ENCODE data around the gene KSR2. TPM values are rescaled to one million over a fixed set of nuclear protein-coding genes. Genes with fewer than 3 reads are reported as not detected.

The KSR2 gene
- total RNA-seq, 2 donors from 2014 or later, result 0.66 to 1.0 TPM

DNA sequence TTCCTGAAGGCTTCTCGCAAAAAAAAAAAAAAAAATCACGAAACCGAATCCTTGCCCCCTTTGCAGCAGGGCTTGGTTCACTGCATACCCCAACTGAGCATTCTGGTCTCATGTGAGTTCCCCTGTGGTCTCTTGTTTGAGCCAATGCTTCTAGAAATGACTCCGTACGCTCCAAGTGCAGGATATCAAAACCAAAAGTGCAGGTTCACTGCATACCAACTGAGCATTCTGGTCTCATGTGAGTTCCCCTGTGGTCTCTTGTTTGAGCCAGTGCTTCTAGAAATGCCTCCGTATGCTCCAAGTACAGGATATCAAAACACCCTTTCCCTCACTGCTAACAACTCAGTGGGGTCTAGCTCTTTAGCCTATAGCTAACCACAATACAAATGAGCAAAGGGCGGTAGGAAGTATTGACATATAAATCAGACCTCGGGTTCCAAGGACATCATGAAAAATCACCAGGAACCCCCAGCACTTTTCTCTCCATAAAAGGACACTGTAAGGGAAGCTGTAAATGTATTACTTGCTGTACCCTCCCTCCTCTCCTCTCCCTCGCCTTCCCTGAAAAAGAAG lies 401.1 kb downstream of the KSR2 start:
- WGBS, 2 donors, result 79 to 80% methylated on average over 9 of the region's 9 CpGs
- intact Hi-C loops (cut with DNase I), result no loop called here
- Histone ChIP-seq H3K27me3 (no peaks in the 10 kb centered on the region), H3K27ac (no peak overlapping the region), H3K4me1 (no peaks in the 10 kb centered on the region), H3K36me3 (replicated peaks in 1 of 2; ENCODE audit: insufficient read depth in 1 of 2, low read depth in 2 of 2) (no peaks in the 10 kb centered on the region), H3K4me3 (no peak overlapping the region), H3K9me3 (no peaks in the 10 kb centered on the region)
- ATAC-seq (no peak), DNase-seq (no peak)
- no peak for TF ChIP-seq POLR2A (IDR thresholded peaks at IDR 0.05)
- TF ChIP-seq, protein P1, sequence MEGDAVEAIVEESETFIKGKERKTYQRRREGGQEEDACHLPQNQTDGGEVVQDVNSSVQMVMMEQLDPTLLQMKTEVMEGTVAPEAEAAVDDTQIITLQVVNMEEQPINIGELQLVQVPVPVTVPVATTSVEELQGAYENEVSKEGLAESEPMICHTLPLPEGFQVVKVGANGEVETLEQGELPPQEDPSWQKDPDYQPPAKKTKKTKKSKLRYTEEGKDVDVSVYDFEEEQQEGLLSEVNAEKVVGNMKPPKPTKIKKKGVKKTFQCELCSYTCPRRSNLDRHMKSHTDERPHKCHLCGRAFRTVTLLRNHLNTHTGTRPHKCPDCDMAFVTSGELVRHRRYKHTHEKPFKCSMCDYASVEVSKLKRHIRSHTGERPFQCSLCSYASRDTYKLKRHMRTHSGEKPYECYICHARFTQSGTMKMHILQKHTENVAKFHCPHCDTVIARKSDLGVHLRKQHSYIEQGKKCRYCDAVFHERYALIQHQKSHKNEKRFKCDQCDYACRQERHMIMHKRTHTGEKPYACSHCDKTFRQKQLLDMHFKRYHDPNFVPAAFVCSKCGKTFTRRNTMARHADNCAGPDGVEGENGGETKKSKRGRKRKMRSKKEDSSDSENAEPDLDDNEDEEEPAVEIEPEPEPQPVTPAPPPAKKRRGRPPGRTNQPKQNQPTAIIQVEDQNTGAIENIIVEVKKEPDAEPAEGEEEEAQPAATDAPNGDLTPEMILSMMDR (IDR thresholded peaks at IDR 0.05), result no peak

DNA sequence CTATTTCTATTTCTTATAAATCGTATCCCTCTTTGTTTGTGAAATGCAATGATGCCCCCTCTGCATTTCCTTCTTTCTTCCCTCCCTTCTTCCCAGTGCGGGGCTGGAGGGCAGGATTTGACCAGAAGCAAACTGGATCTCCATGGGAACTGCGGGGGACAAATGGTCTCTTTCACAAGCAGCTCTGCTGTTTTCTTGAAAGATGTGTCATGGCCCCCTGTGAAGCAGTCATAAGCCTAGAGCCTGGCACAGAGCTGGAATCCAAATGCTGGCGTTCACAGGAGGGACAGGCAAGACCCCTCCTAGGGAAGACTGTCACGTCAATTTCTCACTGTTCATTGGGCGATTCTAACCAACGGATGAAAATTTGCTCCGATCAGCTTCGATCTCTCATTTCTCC lies 403.9 kb downstream of the KSR2 start:
- 76 to 83% methylated on average over 9 of the region's 9 CpGs for WGBS, 2 donors
- H3K27ac ChIP-seq, result no peak overlapping the region
- no peaks in the 10 kb centered on the region for H3K4me1 ChIP-seq
- no peaks in the 10 kb centered on the region for H3K27me3 ChIP-seq
- no peaks in the 10 kb centered on the region for H3K9me3 ChIP-seq
- H3K4me3 ChIP-seq, result no peak overlapping the region
- ATAC-seq (no peak), DNase-seq (no peak)
- no peaks in the 10 kb centered on the region for H3K36me3 ChIP-seq (replicated peaks in 1 of 2; ENCODE audit: insufficient read depth in 1 of 2, low read depth in 2 of 2)
- intact Hi-C loops (cut with DNase I), result no loop called here
- TF ChIP-seq POLR2A (IDR thresholded peaks at IDR 0.05), result no peak
- TF ChIP-seq, protein P1 (IDR thresholded peaks at IDR 0.05), result no peak

GRCh38 chr12:117563706-117564105 lies 405.1 kb downstream of the KSR2 start:
- no peaks in the 10 kb centered on the region for H3K27me3 ChIP-seq
- no peak overlapping the region for H3K4me3 ChIP-seq
- no peak for ATAC-seq
- no peak for DNase-seq
- no peaks in the 10 kb centered on the region for H3K9me3 ChIP-seq
- intact Hi-C loops (cut with DNase I), result no loop called here
- no peak for TF ChIP-seq POLR2A (IDR thresholded peaks at IDR 0.05)
- TF ChIP-seq, protein P1 (IDR thresholded peaks at IDR 0.05), result no peak
- no peaks in the 10 kb centered on the region for H3K36me3 ChIP-seq (replicated peaks in 1 of 2; ENCODE audit: insufficient read depth in 1 of 2, low read depth in 2 of 2)
- 61 to 76% methylated on average over 2 of the region's 2 CpGs for WGBS, 2 donors
- no peaks in the 10 kb centered on the region for H3K4me1 ChIP-seq
- H3K27ac ChIP-seq, result no peak overlapping the region

GRCh38 chr12:117563007-117563406 lies 405.8 kb downstream of the KSR2 start:
- Histone ChIP-seq H3K27me3 (no peaks in the 10 kb centered on the region), H3K36me3 (replicated peaks in 1 of 2; ENCODE audit: insufficient read depth in 1 of 2, low read depth in 2 of 2) (no peaks in the 10 kb centered on the region), H3K27ac (no peak overlapping the region), H3K4me1 (no peaks in the 10 kb centered on the region), H3K9me3 (no peaks in the 10 kb centered on the region), H3K4me3 (no peak overlapping the region)
- no peak for ATAC-seq
- TF ChIP-seq, protein P1 (IDR thresholded peaks at IDR 0.05), result no peak
- TF ChIP-seq POLR2A (IDR thresholded peaks at IDR 0.05), result no peak
- no peak for DNase-seq
- intact Hi-C loops (cut with DNase I), result no loop called here
- WGBS, 2 donors, result 73 to 80% methylated on average over 5 of the region's 5 CpGs

- no peak overlapping the region for H3K27ac ChIP-seq
- no peaks in the 10 kb centered on the region for H3K27me3 ChIP-seq
- H3K36me3 ChIP-seq (replicated peaks in 1 of 2; ENCODE audit: insufficient read depth in 1 of 2, low read depth in 2 of 2), result no peaks in the 10 kb centered on the region
- ATAC-seq, result no peak
- H3K4me1 ChIP-seq, result no peaks in the 10 kb centered on the region
- TF ChIP-seq, protein P1 (IDR thresholded peaks at IDR 0.05), result no peak
- WGBS, 2 donors, result 82 to 91% methylated on average over 2 of the region's 2 CpGs
- intact Hi-C loops (cut with DNase I), result no loop called here
- no peaks in the 10 kb centered on the region for H3K9me3 ChIP-seq
- DNase-seq, result no peak
- no peak overlapping the region for H3K4me3 ChIP-seq
Measured at GRCh38 chr12:117561990-117562389, 406.8 kb downstream of the KSR2 start.
